WTC11 (cell line): ENCODE measurements around the gene SOAT2. TPM values are rescaled to one million over a fixed set of nuclear protein-coding genes. Genes with fewer than 3 reads are reported as not detected.

Source experiments
- ATAC-seq: fragments of 200-7000 bp; cut with Tn5 transposase; 2 replicates; pipeline ENCODE4 v1.10.0; 2021; ENCODE audit warnings: mild to moderate bottlenecking, moderate library complexity
- CTCF ChIA-PET: fragments of 300-600 bp; sonication (Branson Sonifier 250); formaldehyde crosslinking; loops from one replicate; lab custom pipeline; 2021; ENCODE audit warnings: antibody characterized with exemption; lab: Charles Lee
- POLR2A ChIA-PET: fragments of 350-600 bp; sonication (Branson Sonifier 250); formaldehyde crosslinking; loops from one replicate; lab custom pipeline; 2021; ENCODE audit warnings: antibody characterized with exemption; lab: Charles Lee
- DNase-seq: peaks from one replicate; pipeline ENCODE4 v3.0.0; 2021; ENCODE audit warnings: low spot score
- H3K27ac Mint-ChIP-seq: 2 replicates; pipeline ENCODE4 v1.8.0; 2021; ENCODE audit warnings: mixed read lengths
- H3K27me3 Mint-ChIP-seq: 2 replicates; pipeline ENCODE4 v1.8.0; 2021; ENCODE audit warnings: low read depth, mild to moderate bottlenecking, moderate library complexity, mixed read lengths
- H3K36me3 Mint-ChIP-seq: 2 replicates; pipeline ENCODE4 v1.8.0; 2021; ENCODE audit warnings: mixed read lengths
- H3K4me1 Mint-ChIP-seq: 2 replicates; pipeline ENCODE4 v1.8.0; 2022; ENCODE audit warnings: mixed read lengths
- H3K4me3 Mint-ChIP-seq: 2 replicates; pipeline ENCODE4 v1.8.0; 2021; ENCODE audit warnings: mild to moderate bottlenecking, moderate library complexity, mixed read lengths
- H3K9me3 Mint-ChIP-seq: 2 replicates; pipeline ENCODE4 v1.8.0; 2021; ENCODE audit warnings: mixed read lengths
- CTCF ChIP-seq: fragments of 200-600 bp; IDR thresholded peaks from 2 replicates; pipeline ENCODE4 v1.8.0; 2022; ENCODE audit warnings: antibody characterized with exemption
- E2F4 ChIP-seq: sonication (generic); formaldehyde crosslinking; IDR thresholded peaks from 2 replicates; pipeline ENCODE4 v1.8.1; 2022; ENCODE audit warnings: low read depth, mild to moderate bottlenecking, moderate library complexity, missing genetic modification reagents, borderline replicate concordance
- ESRRA ChIP-seq: sonication (generic); formaldehyde crosslinking; IDR thresholded peaks from 2 replicates; pipeline ENCODE4 v1.8.1; 2022; ENCODE audit warnings: mild to moderate bottlenecking, missing genetic modification reagents, borderline replicate concordance
- ETV6 ChIP-seq: sonication (generic); formaldehyde crosslinking; IDR thresholded peaks from 2 replicates; pipeline ENCODE4 v1.8.1; 2022; ENCODE audit warnings: mild to moderate bottlenecking, missing genetic modification reagents
- FOXK1 ChIP-seq: sonication (generic); formaldehyde crosslinking; IDR thresholded peaks from 2 replicates; pipeline ENCODE4 v1.8.0; 2022; ENCODE audit warnings: mild to moderate bottlenecking, moderate library complexity, missing genetic modification reagents
- GABPB1 ChIP-seq: sonication (generic); formaldehyde crosslinking; IDR thresholded peaks from 2 replicates; pipeline ENCODE4 v1.8.1; 2023; ENCODE audit warnings: mild to moderate bottlenecking, missing genetic modification reagents
- MXD4 ChIP-seq: fragments of 250-450 bp; sonication (Bioruptor Pico); IDR thresholded peaks from 2 replicates; pipeline ENCODE4 v1.8.0; 2021; ENCODE audit warnings: mild to moderate bottlenecking, moderate library complexity, borderline replicate concordance
- NR3C1 ChIP-seq: sonication (generic); formaldehyde crosslinking; conservative IDR thresholded peaks from 2 replicates; pipeline ENCODE4 v1.8.1; 2023; ENCODE audit warnings: low read depth, mild to moderate bottlenecking, missing genetic modification reagents
- OVOL2 ChIP-seq: fragments of 250-450 bp; sonication (Bioruptor Pico); IDR thresholded peaks from 2 replicates; pipeline ENCODE4 v1.9.0; 2021; ENCODE audit warnings: mild to moderate bottlenecking, borderline replicate concordance
- SMAD3 ChIP-seq: sonication (generic); formaldehyde crosslinking; IDR thresholded peaks from 2 replicates; pipeline ENCODE4 v1.8.0; 2022; ENCODE audit warnings: missing genetic modification reagents, mild to moderate bottlenecking, borderline replicate concordance
- SOX15 ChIP-seq: fragments of 250-450 bp; sonication (Bioruptor Pico); IDR thresholded peaks from 2 replicates; pipeline ENCODE4 v1.9.0; 2021; ENCODE audit warnings: mild to moderate bottlenecking
- TEAD1 ChIP-seq: sonication (generic); formaldehyde crosslinking; IDR thresholded peaks from 2 replicates; pipeline ENCODE4 v1.8.0; 2022; ENCODE audit warnings: mild to moderate bottlenecking, missing genetic modification reagents
- TEAD4 ChIP-seq: sonication (generic); formaldehyde crosslinking; IDR thresholded peaks from 2 replicates; pipeline ENCODE4 v1.8.0; 2022; ENCODE audit warnings: mild to moderate bottlenecking, missing genetic modification reagents
- TP53 ChIP-seq: sonication (generic); formaldehyde crosslinking; IDR thresholded peaks from 2 replicates; pipeline ENCODE4 v1.8.1; 2023; ENCODE audit warnings: mild to moderate bottlenecking, missing genetic modification reagents
- ZMAT4 ChIP-seq: fragments of 250-450 bp; sonication (Bioruptor Pico); IDR thresholded peaks from 2 replicates; pipeline ENCODE4 v1.9.0; 2021; ENCODE audit warnings: mild to moderate bottlenecking
- ZNF121 ChIP-seq: sonication (generic); formaldehyde crosslinking; IDR thresholded peaks from 2 replicates; pipeline ENCODE4 v1.8.0; 2023; ENCODE audit warnings: missing genetic modification reagents
- total RNA-seq: library from RNA; stranded (reverse); gene quantifications from 3 replicates; pipeline ENCODE4 v1.2.3, GENCODE V29; 2021
- TF ChIP-seq, protein P1 (sequence below): sonication (generic); formaldehyde crosslinking; IDR thresholded peaks from 2 replicates; pipeline ENCODE4 v1.8.1; 2023; ENCODE audit warnings: mild to moderate bottlenecking, missing genetic modification reagents, moderate library complexity
- TF ChIP-seq, protein P2 (sequence below): sonication (generic); formaldehyde crosslinking; conservative IDR thresholded peaks from 2 replicates; pipeline ENCODE4 v1.8.1; 2022; ENCODE audit warnings: mild to moderate bottlenecking, missing genetic modification reagents
- TF ChIP-seq, protein P3 (sequence below): fragments of 250-450 bp; sonication (Bioruptor Pico); IDR thresholded peaks from 2 replicates; pipeline ENCODE4 v1.9.0; 2021; ENCODE audit warnings: mild to moderate bottlenecking, borderline replicate concordance

Gene SOAT2
- total RNA-seq, 1 experiment from 2014 or later: not detected

- POLR2A ChIA-PET: interaction anchor here (1.2 to 1.3 kb wide), 2 partner anchors 30 to 120 kb away, joined by 3 to 6 read pairs; no protein-coding TSS in a partner anchor
- peak; percentile 39 for ATAC-seq
Measured at GRCh38 chr12:53096089-53096741, 7.1 kb upstream of the SOAT2 start.

GRCh38 chr12:53096759-53097158 lies 6.5 kb upstream of the SOAT2 start:
- DNase-seq (no peak), ATAC-seq (peak; percentile 11)
- Mint-ChIP-seq H3K4me3 (peak overlapping the region; percentile 90), H3K27me3 (peaks cover 70% of the 10 kb centered on the region), H3K27ac (no peak overlapping the region), H3K4me1 (peaks cover 39% of the 10 kb centered on the region), H3K9me3 (no peaks in the 10 kb centered on the region), H3K36me3 (no peaks in the 10 kb centered on the region)
- ChIA-PET POLR2A (interaction anchor here (1.2 to 1.3 kb wide), 2 partner anchors 18 to 31 kb away, joined by 5 to 6 read pairs; partner anchors contain the start of gene SPRYD3), CTCF (interaction anchor here (0.9 to 14.6 kb wide), 10 partner anchors 15 to 117 kb away, joined by 3 to 474 read pairs (median 12); partner anchors contain the start of genes CSAD, SPRYD3 and TNS2)
- TF ChIP-seq MXD4 (CRISPR knock-in tag) (no peak), SOX15 (CRISPR knock-in tag) (no peak), TP53 (CRISPR knock-in tag) (no peak), ESRRA (no peak), E2F4 (CRISPR knock-in tag) (no peak), FOXK1 (CRISPR knock-in tag) (no peak), ZMAT4 (CRISPR knock-in tag) (no peak), CTCF (no peak), GABPB1 (no peak), NR3C1 (no peak), ETV6 (no peak)
- TF ChIP-seq, protein P1, sequence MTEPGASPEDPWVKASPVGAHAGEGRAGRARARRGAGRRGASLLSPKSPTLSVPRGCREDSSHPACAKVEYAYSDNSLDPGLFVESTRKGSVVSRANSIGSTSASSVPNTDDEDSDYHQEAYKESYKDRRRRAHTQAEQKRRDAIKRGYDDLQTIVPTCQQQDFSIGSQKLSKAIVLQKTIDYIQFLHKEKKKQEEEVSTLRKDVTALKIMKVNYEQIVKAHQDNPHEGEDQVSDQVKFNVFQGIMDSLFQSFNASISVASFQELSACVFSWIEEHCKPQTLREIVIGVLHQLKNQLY: no peak
- TF ChIP-seq, protein P2, sequence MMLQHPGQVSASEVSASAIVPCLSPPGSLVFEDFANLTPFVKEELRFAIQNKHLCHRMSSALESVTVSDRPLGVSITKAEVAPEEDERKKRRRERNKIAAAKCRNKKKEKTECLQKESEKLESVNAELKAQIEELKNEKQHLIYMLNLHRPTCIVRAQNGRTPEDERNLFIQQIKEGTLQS: no peak

More at GRCh38 chr12:53096089-53096741, 7.1 kb upstream of the SOAT2 start:
- peak overlapping the region; percentile 90 for H3K4me3 Mint-ChIP-seq
- H3K36me3 Mint-ChIP-seq: no peaks in the 10 kb centered on the region
- H3K27ac Mint-ChIP-seq: no peak overlapping the region
- CTCF ChIA-PET: interaction anchor here (0.9 to 14.6 kb wide), 7 partner anchors 18 to 117 kb away, joined by 3 to 474 read pairs (median 38); partner anchors contain the start of genes SPRYD3 and TNS2
- H3K27me3 Mint-ChIP-seq: peaks cover 75% of the 10 kb centered on the region
- peaks cover 42% of the 10 kb centered on the region for H3K4me1 Mint-ChIP-seq
- no peaks in the 10 kb centered on the region for H3K9me3 Mint-ChIP-seq
- DNase-seq: peak; percentile 43
- TF ChIP-seq SMAD3 (CRISPR knock-in tag) (no peak), TEAD4 (CRISPR knock-in tag) (no peak), OVOL2 (CRISPR knock-in tag) (no peak), ZNF121 (no peak), TEAD1 (CRISPR knock-in tag) (no peak)
- TF ChIP-seq, protein P3, sequence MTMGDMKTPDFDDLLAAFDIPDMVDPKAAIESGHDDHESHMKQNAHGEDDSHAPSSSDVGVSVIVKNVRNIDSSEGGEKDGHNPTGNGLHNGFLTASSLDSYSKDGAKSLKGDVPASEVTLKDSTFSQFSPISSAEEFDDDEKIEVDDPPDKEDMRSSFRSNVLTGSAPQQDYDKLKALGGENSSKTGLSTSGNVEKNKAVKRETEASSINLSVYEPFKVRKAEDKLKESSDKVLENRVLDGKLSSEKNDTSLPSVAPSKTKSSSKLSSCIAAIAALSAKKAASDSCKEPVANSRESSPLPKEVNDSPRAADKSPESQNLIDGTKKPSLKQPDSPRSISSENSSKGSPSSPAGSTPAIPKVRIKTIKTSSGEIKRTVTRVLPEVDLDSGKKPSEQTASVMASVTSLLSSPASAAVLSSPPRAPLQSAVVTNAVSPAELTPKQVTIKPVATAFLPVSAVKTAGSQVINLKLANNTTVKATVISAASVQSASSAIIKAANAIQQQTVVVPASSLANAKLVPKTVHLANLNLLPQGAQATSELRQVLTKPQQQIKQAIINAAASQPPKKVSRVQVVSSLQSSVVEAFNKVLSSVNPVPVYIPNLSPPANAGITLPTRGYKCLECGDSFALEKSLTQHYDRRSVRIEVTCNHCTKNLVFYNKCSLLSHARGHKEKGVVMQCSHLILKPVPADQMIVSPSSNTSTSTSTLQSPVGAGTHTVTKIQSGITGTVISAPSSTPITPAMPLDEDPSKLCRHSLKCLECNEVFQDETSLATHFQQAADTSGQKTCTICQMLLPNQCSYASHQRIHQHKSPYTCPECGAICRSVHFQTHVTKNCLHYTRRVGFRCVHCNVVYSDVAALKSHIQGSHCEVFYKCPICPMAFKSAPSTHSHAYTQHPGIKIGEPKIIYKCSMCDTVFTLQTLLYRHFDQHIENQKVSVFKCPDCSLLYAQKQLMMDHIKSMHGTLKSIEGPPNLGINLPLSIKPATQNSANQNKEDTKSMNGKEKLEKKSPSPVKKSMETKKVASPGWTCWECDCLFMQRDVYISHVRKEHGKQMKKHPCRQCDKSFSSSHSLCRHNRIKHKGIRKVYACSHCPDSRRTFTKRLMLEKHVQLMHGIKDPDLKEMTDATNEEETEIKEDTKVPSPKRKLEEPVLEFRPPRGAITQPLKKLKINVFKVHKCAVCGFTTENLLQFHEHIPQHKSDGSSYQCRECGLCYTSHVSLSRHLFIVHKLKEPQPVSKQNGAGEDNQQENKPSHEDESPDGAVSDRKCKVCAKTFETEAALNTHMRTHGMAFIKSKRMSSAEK (CRISPR knock-in tag): no peak
